ENCODE measurements around the gene EEF1AKMT1. TPM values are rescaled to one million over a fixed set of nuclear protein-coding genes. Genes with fewer than 3 reads are reported as not detected.

Gene EEF1AKMT1
- total and polyA plus RNA-seq, 10 of the 15 experiments (the other 5 are each of a cell fraction or from before 2014, with no cell fraction given) = 7.9 to 44.5 (median 11.0) TPM

DNA sequence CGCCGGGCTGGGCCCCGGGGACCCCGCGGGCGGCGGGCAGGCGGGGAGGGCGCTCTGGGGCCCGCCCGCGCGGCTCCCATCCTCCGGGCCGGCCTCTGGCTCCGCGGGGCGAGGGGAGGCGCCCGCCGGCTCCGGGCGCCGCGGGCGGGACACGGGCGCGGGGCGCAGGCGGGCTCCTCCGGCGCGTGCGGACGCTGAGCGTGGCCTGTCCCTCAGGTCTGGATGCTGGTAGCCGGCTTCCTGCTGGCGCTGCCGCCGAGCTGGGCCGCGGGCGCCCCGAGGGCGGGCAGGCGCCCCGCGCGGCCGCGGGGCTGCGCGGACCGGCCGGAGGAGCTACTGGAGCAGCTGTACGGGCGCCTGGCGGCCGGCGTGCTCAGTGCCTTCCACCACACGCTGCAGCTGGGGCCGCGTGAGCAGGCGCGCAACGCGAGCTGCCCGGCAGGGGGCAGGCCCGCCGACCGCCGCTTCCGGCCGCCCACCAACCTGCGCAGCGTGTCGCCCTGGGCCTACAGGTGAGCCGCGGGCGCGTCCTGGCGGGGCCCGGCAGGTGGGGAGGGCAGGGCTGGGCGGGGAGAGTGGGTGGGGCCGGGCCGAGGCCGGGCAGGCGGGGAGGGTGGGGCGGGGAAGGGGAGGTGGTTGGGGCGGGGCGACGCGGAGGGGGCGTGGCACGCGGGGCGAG is 69.8 kb downstream of the EEF1AKMT1 start (continued):
- TF ChIP-seq NRF1 (conservative IDR thresholded peaks at IDR 0.05; ENCODE audit: low read depth, low read length) (0 out of 2 replicates have a peak, but pooled peaks have one; percentile 23), BACH1 (IDR thresholded peaks at IDR 0.05; ENCODE audit: borderline replicate concordance) (peak; percentile 61; the same call in 1 of the 2 replicates), ZNF217 (IDR thresholded peaks at IDR 0.05) (peak; percentile 26; the same call in 1 of the 2 replicates), ZBED1 (IDR thresholded peaks at IDR 0.05; ENCODE audit: borderline replicate concordance) (no peak), LARP7 (IDR thresholded peaks at IDR 0.05) (peak; percentile 77), SMC3 (IDR thresholded peaks at IDR 0.05; ENCODE audit: borderline replicate concordance, low read length) (0 out of 2 replicates have a peak, but pooled peaks have one; percentile 16), MYB (IDR thresholded peaks at IDR 0.05; ENCODE audit: borderline replicate concordance, low read depth, low read length) (no peak), RAD51 (IDR thresholded peaks at IDR 0.05) (no peak), TAF1 (IDR thresholded peaks at IDR 0.05; ENCODE audit: borderline replicate concordance, low read depth, low read length) (no peak), NKRF (conservative IDR thresholded peaks at IDR 0.05) (0 out of 2 replicates have a peak, but pooled peaks have one; percentile 48), ATF7 (IDR thresholded peaks at IDR 0.05; ENCODE audit: low read depth) (no peak), ZNF622 (IDR thresholded peaks at IDR 0.05) (no peak), RUNX3 (IDR thresholded peaks at IDR 0.05; ENCODE audit: low read length) (peak; percentile 58), EGR1 (IDR thresholded peaks at IDR 0.05; ENCODE audit: borderline replicate concordance in 1 of 2, low read depth in 2 of 2, low read length in 2 of 2) (no peak), NR2C2 (IDR thresholded peaks at IDR 0.05; ENCODE audit: borderline replicate concordance, control insufficient read depth, insufficient read length, low read depth) (no peak), ZNF687 (IDR thresholded peaks at IDR 0.05) (0 out of 2 replicates have a peak, but pooled peaks have one; percentile 25), SUZ12 (IDR thresholded peaks at IDR 0.05; ENCODE audit: unreplicated experiment) (no peak), FOS (IDR thresholded peaks at IDR 0.05; ENCODE audit: borderline replicate concordance, extremely low read depth, insufficient read length) (no peak), RB1 (IDR thresholded peaks at IDR 0.05; ENCODE audit: borderline replicate concordance) (peak; percentile 66; the same call in 1 of the 2 replicates)
- TF ChIP-seq, protein P1, sequence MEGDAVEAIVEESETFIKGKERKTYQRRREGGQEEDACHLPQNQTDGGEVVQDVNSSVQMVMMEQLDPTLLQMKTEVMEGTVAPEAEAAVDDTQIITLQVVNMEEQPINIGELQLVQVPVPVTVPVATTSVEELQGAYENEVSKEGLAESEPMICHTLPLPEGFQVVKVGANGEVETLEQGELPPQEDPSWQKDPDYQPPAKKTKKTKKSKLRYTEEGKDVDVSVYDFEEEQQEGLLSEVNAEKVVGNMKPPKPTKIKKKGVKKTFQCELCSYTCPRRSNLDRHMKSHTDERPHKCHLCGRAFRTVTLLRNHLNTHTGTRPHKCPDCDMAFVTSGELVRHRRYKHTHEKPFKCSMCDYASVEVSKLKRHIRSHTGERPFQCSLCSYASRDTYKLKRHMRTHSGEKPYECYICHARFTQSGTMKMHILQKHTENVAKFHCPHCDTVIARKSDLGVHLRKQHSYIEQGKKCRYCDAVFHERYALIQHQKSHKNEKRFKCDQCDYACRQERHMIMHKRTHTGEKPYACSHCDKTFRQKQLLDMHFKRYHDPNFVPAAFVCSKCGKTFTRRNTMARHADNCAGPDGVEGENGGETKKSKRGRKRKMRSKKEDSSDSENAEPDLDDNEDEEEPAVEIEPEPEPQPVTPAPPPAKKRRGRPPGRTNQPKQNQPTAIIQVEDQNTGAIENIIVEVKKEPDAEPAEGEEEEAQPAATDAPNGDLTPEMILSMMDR (IDR thresholded peaks at IDR 0.05 in 2 of 3, conservative IDR thresholded peaks at IDR 0.05 in 1 of 3; ENCODE audit: control insufficient read depth in 2 of 3, extremely low read depth in 1 of 3, insufficient read depth in 1 of 3, low read depth in 3 of 3, low read length in 3 of 3) = peak; percentile 48 to 57 (median 54); a peak in 5 of 6 replicates
- TF ChIP-seq, protein P2, sequence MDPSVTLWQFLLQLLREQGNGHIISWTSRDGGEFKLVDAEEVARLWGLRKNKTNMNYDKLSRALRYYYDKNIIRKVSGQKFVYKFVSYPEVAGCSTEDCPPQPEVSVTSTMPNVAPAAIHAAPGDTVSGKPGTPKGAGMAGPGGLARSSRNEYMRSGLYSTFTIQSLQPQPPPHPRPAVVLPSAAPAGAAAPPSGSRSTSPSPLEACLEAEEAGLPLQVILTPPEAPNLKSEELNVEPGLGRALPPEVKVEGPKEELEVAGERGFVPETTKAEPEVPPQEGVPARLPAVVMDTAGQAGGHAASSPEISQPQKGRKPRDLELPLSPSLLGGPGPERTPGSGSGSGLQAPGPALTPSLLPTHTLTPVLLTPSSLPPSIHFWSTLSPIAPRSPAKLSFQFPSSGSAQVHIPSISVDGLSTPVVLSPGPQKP (IDR thresholded peaks at IDR 0.05; ENCODE audit: low read depth, low read length) = peak; percentile 58; the same call in 1 of the 2 replicates

All from GM12878 (cell line).